Activated naive CD4-positive, alpha-beta T cell treated with anti-CD3 and anti-CD28 coated beads, Interleukin-2, amount 50 U/mL, for 72 hours (primary cell): ENCODE data around the gene BUD23. TPM values are rescaled to one million over a fixed set of nuclear protein-coding genes. Genes with fewer than 3 reads are reported as not detected.
"Not testable (repeated sequence)": the region's sequence is repeated elsewhere in the genome, so short reads cannot be mapped to it uniquely, and the experiment has no call there.

Source experiments
- ATAC-seq, 2 donors: fragments of 150-1000 bp; cut with Tn5 transposase; 2 replicates each; pipeline ENCODE4 v1.10.0; 2021; ENCODE audit warnings: mild to moderate bottlenecking in 2 of 2, moderate library complexity in 2 of 2
- DNase-seq, 2 donors: peaks; one replicate each; pipeline ENCODE4 v3.0.0; 2021 to 2022; ENCODE audit warnings: low spot score in 2 of 2
- H3K27ac Mint-ChIP-seq, 2 donors: one replicate each; pipeline ENCODE4 v1.8.0; 2022; ENCODE audit warnings: mild to moderate bottlenecking in 2 of 2, mixed read lengths in 2 of 2
- H3K36me3 Mint-ChIP-seq, 2 donors: one replicate each; pipeline ENCODE4 v1.8.0; 2022; ENCODE audit warnings: mixed read lengths in 2 of 2
- H3K9me3 Mint-ChIP-seq, 2 donors: one replicate each; pipeline ENCODE4 v1.8.0; 2022; ENCODE audit warnings: mixed read lengths in 2 of 2
- total RNA-seq, 2 donors: library from RNA; stranded (reverse); gene quantifications; one replicate each; pipeline ENCODE4 v1.2.3, GENCODE V29; 2022

The BUD23 gene
- total RNA-seq, 2 donors from 2014 or later, result 91.8 to 97.9 TPM

DNA sequence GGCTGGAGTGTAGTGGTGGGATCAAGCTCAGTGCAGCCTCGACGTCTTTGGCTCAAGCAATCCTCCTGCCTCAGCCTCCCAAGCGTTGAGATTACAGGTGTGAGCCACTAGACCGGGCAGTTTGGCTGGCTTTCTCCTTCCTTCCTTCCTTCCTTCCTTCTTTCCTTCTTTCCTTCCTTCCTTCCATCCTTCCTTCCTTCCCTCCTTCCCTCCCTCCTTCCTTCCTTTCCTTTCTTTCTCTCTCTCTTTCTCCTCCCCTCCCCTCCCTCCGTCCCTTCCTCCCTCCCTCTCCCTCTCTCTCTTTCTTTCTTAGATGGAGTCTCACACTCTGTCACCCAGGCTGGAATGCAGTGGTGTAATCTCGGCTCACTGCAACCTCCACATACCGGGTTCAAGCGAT, 23.4 kb upstream of the BUD23 start:
- H3K9me3 Mint-ChIP-seq, result no peaks in the 10 kb centered on the region
- no peak for ATAC-seq
- H3K27ac Mint-ChIP-seq, result no peak overlapping the region
- no peak for DNase-seq
- H3K36me3 Mint-ChIP-seq, result no peaks in the 10 kb centered on the region

- DNase-seq, H3K36me3 Mint-ChIP-seq, H3K9me3 Mint-ChIP-seq, H3K27ac Mint-ChIP-seq, ATAC-seq: not testable (repeated sequence)
Measured at GRCh38 chr7:73660594-73660993, 22.8 kb upstream of the BUD23 start.

DNA sequence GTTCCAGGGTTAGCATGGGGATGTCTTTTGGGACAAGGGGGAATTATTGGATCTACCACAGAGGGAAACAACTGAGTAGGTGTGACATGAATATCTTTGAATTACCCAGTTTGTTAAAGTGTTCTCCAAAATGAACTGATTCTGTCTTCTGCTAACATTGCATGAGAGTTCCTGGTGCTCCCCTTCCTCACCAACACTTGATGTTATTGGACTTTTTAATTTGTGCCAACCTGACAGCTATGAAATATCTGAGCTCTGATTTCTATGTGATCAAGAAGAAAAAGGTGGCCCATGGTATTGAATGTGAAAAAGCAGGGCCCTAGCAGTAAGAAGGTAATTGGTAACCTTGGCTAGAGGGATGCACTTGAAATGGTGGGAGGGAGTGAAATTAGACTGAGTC, 20.4 kb upstream of the BUD23 start:
- Mint-ChIP-seq H3K36me3 (no peaks in the 10 kb centered on the region), H3K9me3 (no peaks in the 10 kb centered on the region), H3K27ac (no peak overlapping the region)
- DNase-seq (no peak), ATAC-seq (no peak)

DNA sequence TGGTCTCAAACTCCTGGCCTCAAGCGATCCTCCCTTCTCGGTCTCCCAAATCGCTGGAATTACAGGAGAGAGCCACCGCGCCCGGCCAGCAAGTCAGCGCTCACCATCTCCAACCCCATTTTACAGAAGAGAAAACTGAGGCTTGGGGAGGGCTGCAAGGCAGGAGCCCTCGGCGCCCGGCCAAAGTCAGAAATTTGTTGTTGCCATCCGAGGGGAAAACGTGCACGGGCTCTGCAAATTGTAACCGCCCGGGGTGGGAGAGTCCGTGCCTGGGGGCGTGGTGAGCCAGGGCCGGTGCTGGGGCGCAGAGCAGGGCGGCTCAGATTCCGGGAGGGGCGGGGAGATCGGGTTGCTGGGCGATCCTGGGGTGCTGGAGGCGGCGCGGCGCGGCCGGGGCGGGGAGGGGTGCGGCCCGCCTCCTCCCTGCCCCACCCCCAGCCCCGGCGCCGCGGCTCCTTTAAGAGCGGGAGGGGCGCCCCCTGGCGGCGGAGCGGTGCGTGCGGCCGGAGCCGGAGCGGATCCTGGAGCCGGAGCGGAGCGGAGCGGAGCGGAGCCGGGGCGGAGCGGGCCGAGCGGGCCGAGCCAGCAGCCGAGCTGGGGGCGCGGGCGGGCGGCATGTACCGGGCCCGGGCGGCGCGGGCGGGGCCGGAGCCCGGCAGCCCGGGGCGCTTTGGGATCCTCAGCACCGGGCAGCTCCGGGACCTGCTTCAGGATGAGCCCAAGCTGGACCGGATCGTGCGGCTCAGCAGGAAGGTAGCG, 15.9 kb upstream of the BUD23 start, which contains the start of gene VPS37D:
Gene VPS37D, plus strand, starts transcription at position 488 of the 759 bp plus-strand sequence. Its CDS starts 128 bp downstream, at position 616.
- ATAC-seq (peak; percentile 93 to 99), DNase-seq (peak; percentile 84 to 99)
- no peak within 1 kb of the TSS for H3K27ac Mint-ChIP-seq

GRCh38 chr7:73668103-73668885, 15.1 kb upstream of the BUD23 start:
- no peaks in the 10 kb centered on the region for H3K36me3 Mint-ChIP-seq
- H3K9me3 Mint-ChIP-seq, result no peaks in the 10 kb centered on the region
- H3K27ac Mint-ChIP-seq, result no peak overlapping the region
- peak in 1 of 2 donors; percentile 0 for ATAC-seq
- no peak for DNase-seq

More for the DNA sequence above, 15.9 kb upstream of the BUD23 start, which contains the start of gene VPS37D:
- H3K9me3 Mint-ChIP-seq, result no peaks in the 10 kb centered on the region
- H3K36me3 Mint-ChIP-seq, result no peaks in the 10 kb centered on the region

DNA sequence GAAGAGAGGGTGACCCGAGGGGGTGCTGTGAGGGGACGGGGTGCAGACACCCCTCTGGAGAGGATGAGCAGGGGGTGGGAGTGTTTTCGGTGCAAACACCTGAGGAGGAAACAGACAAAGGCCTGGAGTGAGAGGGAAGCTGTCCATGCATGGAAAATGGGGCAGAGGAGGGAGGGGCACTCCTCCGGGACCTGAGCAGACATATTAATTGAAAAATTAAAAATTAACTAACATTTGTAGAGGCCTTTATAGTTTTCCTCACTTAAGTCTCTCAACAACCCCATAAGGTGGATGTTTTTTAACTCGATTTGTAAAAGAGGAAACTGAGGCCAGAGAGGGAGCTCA, 14.5 kb upstream of the BUD23 start:
- Mint-ChIP-seq H3K27ac (no peak overlapping the region), H3K36me3 (no peaks in the 10 kb centered on the region), H3K9me3 (no peaks in the 10 kb centered on the region)
- ATAC-seq, result no peak
- DNase-seq, result no peak

DNA sequence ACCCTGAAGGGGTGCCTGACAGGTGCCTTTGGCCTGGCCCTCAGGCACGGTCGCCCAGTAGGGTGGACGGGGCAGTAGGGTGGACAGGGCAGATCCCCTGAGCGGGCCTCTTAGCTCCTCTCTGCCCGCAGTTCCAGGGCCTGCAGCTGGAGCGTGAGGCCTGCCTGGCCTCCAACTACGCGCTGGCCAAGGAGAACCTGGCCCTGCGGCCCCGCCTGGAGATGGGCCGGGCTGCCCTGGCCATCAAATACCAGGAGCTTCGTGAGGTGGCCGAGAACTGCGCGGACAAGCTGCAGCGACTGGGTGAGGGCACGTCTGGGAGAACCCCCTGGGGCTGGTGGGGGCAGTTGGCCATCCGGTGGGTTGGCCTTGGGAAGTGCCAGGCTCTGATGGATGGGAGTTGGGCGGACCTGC, 14.1 kb upstream of the BUD23 start:
- H3K36me3 Mint-ChIP-seq, result no peaks in the 10 kb centered on the region
- no peak for ATAC-seq
- no peak overlapping the region for H3K27ac Mint-ChIP-seq
- no peak for DNase-seq
- no peaks in the 10 kb centered on the region for H3K9me3 Mint-ChIP-seq

DNA sequence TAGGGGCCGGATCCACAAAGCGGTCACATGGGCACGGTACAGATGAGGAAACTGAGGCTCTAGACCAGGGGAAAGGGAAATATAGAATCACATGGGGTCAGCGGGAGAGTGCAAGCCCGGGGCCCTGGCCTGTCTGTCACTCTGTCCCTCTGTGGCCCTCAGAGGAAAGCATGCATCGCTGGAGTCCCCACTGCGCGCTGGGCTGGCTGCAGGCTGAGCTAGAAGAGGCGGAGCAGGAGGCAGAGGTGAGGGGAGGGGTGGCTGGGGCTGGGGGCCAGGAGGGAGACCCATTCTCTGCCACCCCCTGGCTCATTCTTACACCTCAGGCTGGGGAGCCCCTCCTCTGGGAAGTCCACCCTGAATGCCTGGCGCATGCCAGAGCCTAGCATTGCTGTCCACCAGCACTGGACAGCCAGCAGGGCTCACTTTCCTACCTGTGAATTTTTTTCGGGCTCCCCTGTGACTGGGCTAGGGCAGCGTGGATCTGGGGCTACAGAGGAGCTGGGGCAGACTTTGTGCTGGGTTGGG, 13.5 kb upstream of the BUD23 start:
- H3K36me3 Mint-ChIP-seq, result no peaks in the 10 kb centered on the region
- H3K9me3 Mint-ChIP-seq, result no peaks in the 10 kb centered on the region
- H3K27ac Mint-ChIP-seq, result no peak overlapping the region
- ATAC-seq (no peak), DNase-seq (no peak)

DNA sequence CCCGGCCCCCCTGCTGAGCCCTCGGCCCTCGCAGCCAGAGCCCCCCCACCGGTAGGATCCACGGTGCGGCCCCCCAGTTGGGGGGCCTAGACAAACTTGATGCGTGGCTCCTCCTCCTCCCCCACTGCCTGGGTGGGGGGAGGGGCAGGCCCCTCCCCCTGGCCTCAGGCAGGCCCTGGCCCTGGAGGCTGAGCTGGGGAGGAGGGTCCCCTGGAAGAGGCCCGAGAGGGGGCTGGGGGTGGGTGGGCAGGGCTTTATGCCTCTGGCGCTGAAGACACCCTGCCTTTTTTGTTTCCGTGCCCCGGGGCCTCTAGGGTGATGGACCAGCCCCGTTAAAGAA, 12.1 kb upstream of the BUD23 start:
- Mint-ChIP-seq H3K36me3 (no peaks in the 10 kb centered on the region), H3K27ac (no peak overlapping the region)

GRCh38 chr7:73671857-73672445, 11.4 kb upstream of the BUD23 start:
- no peak for ATAC-seq
- H3K36me3 Mint-ChIP-seq, result no peaks in the 10 kb centered on the region
- no peaks in the 10 kb centered on the region for H3K9me3 Mint-ChIP-seq

More for the DNA sequence above, 12.1 kb upstream of the BUD23 start:
- ATAC-seq (no peak), DNase-seq (no peak)
- H3K9me3 Mint-ChIP-seq, result no peaks in the 10 kb centered on the region

GRCh38 chr7:73674468-73675124, 8.8 kb upstream of the BUD23 start:
- Mint-ChIP-seq H3K27ac (no peak overlapping the region), H3K36me3 (peaks cover 14 to 20% of the 10 kb centered on the region in 2 donors), H3K9me3 (no peaks in the 10 kb centered on the region)
- ATAC-seq, result no peak
- DNase-seq, result no peak

More at GRCh38 chr7:73671857-73672445, 11.4 kb upstream of the BUD23 start:
- H3K27ac Mint-ChIP-seq, result no peak overlapping the region
- no peak for DNase-seq

- peaks cover 18 to 20% of the 10 kb centered on the region in 2 donors for H3K36me3 Mint-ChIP-seq
- DNase-seq, ATAC-seq, H3K9me3 Mint-ChIP-seq, H3K27ac Mint-ChIP-seq: not testable (repeated sequence)
Measured at GRCh38 chr7:73676062-73676461, 7.3 kb upstream of the BUD23 start.

DNA sequence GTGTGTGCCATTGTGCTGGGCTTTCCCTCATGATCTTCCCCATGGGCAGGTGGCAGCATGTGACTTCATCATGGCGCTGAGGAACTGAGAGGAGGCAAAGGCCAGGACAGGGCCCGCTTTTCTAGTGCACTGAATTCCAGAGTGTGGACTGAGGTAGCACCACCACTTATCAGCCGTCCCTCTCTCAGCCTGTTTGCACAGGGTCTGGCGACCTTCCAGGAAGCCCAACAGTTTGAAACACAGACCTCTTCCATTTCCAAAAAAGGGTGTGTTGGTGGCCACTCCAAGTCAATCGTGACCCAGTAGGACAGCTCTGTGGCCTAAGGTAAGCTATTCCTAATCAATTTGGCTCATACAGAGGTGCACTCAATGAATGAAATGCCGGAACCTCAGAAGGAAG, 4.5 kb upstream of the BUD23 start:
- H3K27ac Mint-ChIP-seq, result no peak overlapping the region
- H3K9me3 Mint-ChIP-seq, result no peaks in the 10 kb centered on the region
- DNase-seq (no peak), ATAC-seq (no peak)
- peaks cover 27 to 34% of the 10 kb centered on the region in 2 donors for H3K36me3 Mint-ChIP-seq

DNA sequence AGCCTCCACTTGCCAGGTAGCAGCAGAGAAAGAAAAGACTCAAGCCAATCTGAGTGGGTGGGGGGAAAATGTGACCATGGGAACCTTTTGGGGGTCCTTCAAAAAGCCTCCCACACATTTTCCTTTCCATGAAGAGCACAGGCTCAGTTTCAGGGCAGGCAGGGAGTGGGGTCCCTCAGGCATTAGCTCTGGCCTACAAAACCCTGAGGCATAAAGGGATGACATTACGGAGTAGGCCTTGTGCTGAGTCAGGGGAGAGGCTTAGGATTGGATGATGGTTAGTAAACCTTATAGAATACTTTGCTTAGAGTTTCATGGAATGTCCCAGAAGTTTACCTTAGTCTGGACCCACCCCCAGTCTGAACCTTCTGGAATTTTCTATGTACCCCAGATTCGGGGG, 3.7 kb upstream of the BUD23 start:
- ATAC-seq, result no peak
- H3K36me3 Mint-ChIP-seq, result peaks cover 30 to 37% of the 10 kb centered on the region in 2 donors
- H3K27ac Mint-ChIP-seq, result no peak overlapping the region
- H3K9me3 Mint-ChIP-seq, result no peaks in the 10 kb centered on the region
- no peak for DNase-seq

GRCh38 chr7:73680501-73680900, 2.9 kb upstream of the BUD23 start:
- H3K27ac Mint-ChIP-seq, result no peak overlapping the region
- no peak for DNase-seq
- ATAC-seq, result no peak
- no peaks in the 10 kb centered on the region for H3K9me3 Mint-ChIP-seq
- H3K36me3 Mint-ChIP-seq, result peaks cover 30 to 37% of the 10 kb centered on the region in 2 donors

DNA sequence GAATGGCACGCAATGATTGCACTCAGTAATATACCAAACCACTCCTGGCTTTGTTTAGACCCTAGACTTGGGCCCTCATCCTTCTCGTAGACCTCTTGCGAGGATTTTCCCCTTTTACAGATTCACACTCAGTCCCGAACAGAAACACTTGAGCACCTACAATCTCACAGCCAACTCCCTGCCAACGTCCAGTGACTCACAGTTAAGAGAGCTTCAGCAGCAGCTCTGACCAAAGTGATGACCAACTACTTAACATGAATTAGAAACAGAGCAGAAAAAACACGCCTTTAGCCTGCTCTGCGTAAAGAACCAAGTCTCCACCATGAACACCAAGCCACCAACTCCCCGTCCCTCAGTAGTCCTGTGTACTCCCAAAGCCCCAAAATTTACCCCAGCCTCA, 2.4 kb upstream of the BUD23 start:
- ATAC-seq (no peak), DNase-seq (no peak)
- H3K9me3 Mint-ChIP-seq, result no peaks in the 10 kb centered on the region
- H3K36me3 Mint-ChIP-seq, result peaks cover 30 to 37% of the 10 kb centered on the region in 2 donors
- peak overlapping the region in 1 of 2 donors; percentile 94 for H3K27ac Mint-ChIP-seq

GRCh38 chr7:73682745-73683055, 697 bp upstream of the BUD23 start:
- ATAC-seq (peak in 1 of 2 donors; percentile 2), DNase-seq (no peak)
- H3K9me3 Mint-ChIP-seq, result no peaks in the 10 kb centered on the region
- peaks cover 30 to 36% of the 10 kb centered on the region in 2 donors for H3K36me3 Mint-ChIP-seq
- H3K27ac Mint-ChIP-seq, result peak overlapping the region; percentile 94 to 96
